ENCODE results near the gene RAPGEF2. TPM values are rescaled to one million over a fixed set of nuclear protein-coding genes. Genes with fewer than 3 reads are reported as not detected.
A peak's percentile ranks its signal among the peaks of the same experiment; 100 is the strongest.

RAPGEF2 gene
- total and polyA plus RNA-seq, 2 experiments from 2014 or later: 10.2 to 63.1 TPM

GRCh38 chr4:159155119-159155518 is 52.2 kb downstream of the RAPGEF2 start:
- peaks cover 54% of the 10 kb centered on the region for H3K4me1 ChIP-seq (ENCODE audit: insufficient read depth)
- H3K4me3 Mint-ChIP-seq: no peak overlapping the region
- no peaks in the 10 kb centered on the region for H3K9me3 Mint-ChIP-seq
- no peaks in the 10 kb centered on the region for H3K36me3 ChIP-seq (ENCODE audit: insufficient read depth)
- no peaks in the 10 kb centered on the region for H3F3A ChIP-seq (replicated peaks; ENCODE audit: low read depth)
- H3K4me2 ChIP-seq: no peak overlapping the region
- no peaks in the 10 kb centered on the region; the same call in 1 of the 2 replicates for H4K20me1 ChIP-seq (replicated peaks; ENCODE audit: insufficient read depth)
- peaks cover 64% of the 10 kb centered on the region for H3K4me1 Mint-ChIP-seq
- no peak overlapping the region for H3K27ac ChIP-seq (ENCODE audit: low read depth)
- no peaks in the 10 kb centered on the region for H3K27me3 ChIP-seq (ENCODE audit: insufficient read depth)
- H2AFZ ChIP-seq: no peak overlapping the region
- no peak overlapping the region for H3K27ac Mint-ChIP-seq
- ATAC-seq (no peak), DNase-seq (ENCODE audit: low spot score) (no peak)
- H3K79me2 ChIP-seq (replicated peaks; ENCODE audit: insufficient read depth): peaks cover 97% of the 10 kb centered on the region
- H3K4me3 ChIP-seq: no peak overlapping the region
- no peaks in the 10 kb centered on the region for H3K36me3 Mint-ChIP-seq (ENCODE audit: low read depth)
- peaks cover 2% of the 10 kb centered on the region for H3K27me3 Mint-ChIP-seq (ENCODE audit: insufficient read depth, low read depth, poor library complexity)
- no peaks in the 10 kb centered on the region for H3K9me2 ChIP-seq (ENCODE audit: insufficient read depth)
- TF ChIP-seq CTCF (conservative IDR thresholded peaks at IDR 0.05; ENCODE audit: low read depth in 2 of 2): no peak
- no peak for TF ChIP-seq REST (IDR thresholded peaks at IDR 0.05; ENCODE audit: unreplicated experiment)

GRCh38 chr4:159158083-159158617 is 55.3 kb downstream of the RAPGEF2 start:
- H3K36me3 Mint-ChIP-seq (ENCODE audit: low read depth): no peaks in the 10 kb centered on the region
- no peak overlapping the region for H2AFZ ChIP-seq
- H3F3A ChIP-seq (replicated peaks; ENCODE audit: low read depth): no peaks in the 10 kb centered on the region
- H3K36me3 ChIP-seq (ENCODE audit: insufficient read depth): no peaks in the 10 kb centered on the region
- DNase-seq (ENCODE audit: low spot score) (no peak), ATAC-seq (no peak)
- H3K27ac Mint-ChIP-seq: 0 out of 2 replicates have a peak overlapping the region, but pooled peaks have one; percentile 45
- H3K9me2 ChIP-seq (ENCODE audit: insufficient read depth): no peaks in the 10 kb centered on the region
- H3K4me1 ChIP-seq (ENCODE audit: insufficient read depth): peaks cover 40% of the 10 kb centered on the region
- no peak overlapping the region for H3K27ac ChIP-seq (ENCODE audit: low read depth)
- H4K20me1 ChIP-seq (replicated peaks; ENCODE audit: insufficient read depth): no peaks in the 10 kb centered on the region; the same call in 1 of the 2 replicates
- H3K4me3 ChIP-seq: no peak overlapping the region
- H3K27me3 ChIP-seq (ENCODE audit: insufficient read depth): no peaks in the 10 kb centered on the region
- peaks cover 97% of the 10 kb centered on the region for H3K79me2 ChIP-seq (replicated peaks; ENCODE audit: insufficient read depth)
- H3K4me2 ChIP-seq: peak overlapping the region; percentile 40
- H3K9me3 Mint-ChIP-seq: no peaks in the 10 kb centered on the region
- H3K4me3 Mint-ChIP-seq: no peak overlapping the region
- H3K4me1 Mint-ChIP-seq: peaks cover 56% of the 10 kb centered on the region
- H3K27me3 Mint-ChIP-seq (ENCODE audit: insufficient read depth, low read depth, poor library complexity): no peaks in the 10 kb centered on the region
- no peak for TF ChIP-seq CTCF (conservative IDR thresholded peaks at IDR 0.05; ENCODE audit: low read depth in 2 of 2)
- no peak for TF ChIP-seq NANOG (IDR thresholded peaks at IDR 0.05; ENCODE audit: borderline replicate concordance)
- no peak for TF ChIP-seq REST (IDR thresholded peaks at IDR 0.05; ENCODE audit: unreplicated experiment)
- TF ChIP-seq ZNF114 (CRISPR knock-in tag; IDR thresholded peaks at IDR 0.05): no peak
- TF ChIP-seq ZNF331 (CRISPR knock-in tag; IDR thresholded peaks at IDR 0.05; ENCODE audit: low read depth): no peak
- TF ChIP-seq EZH2phosphoT487 (IDR thresholded peaks at IDR 0.05; ENCODE audit: unreplicated experiment): no peak
- TF ChIP-seq STAT1 (IDR thresholded peaks at IDR 0.05; ENCODE audit: unreplicated experiment): no peak
